GM18867 (cell line): Measurements from ENCODE around the gene ADAMTS17.
"Not testable (repeated sequence)": the region's sequence is repeated elsewhere in the genome, so short reads cannot be mapped to it uniquely, and the experiment has no call there.

ENCODE experiments used
- ATAC-seq: cut with Tn5 transposase; IDR thresholded peaks from one replicate; pipeline ENCODE4 v1.9.1; 2021; ENCODE audit warnings: mild to moderate bottlenecking, moderate library complexity; ENCODE audit not compliant: unreplicated experiment

The ADAMTS17 gene

GRCh38 chr15:99983886-99984286 is 357.9 kb downstream of the ADAMTS17 start:
- ATAC-seq: no peak

DNA sequence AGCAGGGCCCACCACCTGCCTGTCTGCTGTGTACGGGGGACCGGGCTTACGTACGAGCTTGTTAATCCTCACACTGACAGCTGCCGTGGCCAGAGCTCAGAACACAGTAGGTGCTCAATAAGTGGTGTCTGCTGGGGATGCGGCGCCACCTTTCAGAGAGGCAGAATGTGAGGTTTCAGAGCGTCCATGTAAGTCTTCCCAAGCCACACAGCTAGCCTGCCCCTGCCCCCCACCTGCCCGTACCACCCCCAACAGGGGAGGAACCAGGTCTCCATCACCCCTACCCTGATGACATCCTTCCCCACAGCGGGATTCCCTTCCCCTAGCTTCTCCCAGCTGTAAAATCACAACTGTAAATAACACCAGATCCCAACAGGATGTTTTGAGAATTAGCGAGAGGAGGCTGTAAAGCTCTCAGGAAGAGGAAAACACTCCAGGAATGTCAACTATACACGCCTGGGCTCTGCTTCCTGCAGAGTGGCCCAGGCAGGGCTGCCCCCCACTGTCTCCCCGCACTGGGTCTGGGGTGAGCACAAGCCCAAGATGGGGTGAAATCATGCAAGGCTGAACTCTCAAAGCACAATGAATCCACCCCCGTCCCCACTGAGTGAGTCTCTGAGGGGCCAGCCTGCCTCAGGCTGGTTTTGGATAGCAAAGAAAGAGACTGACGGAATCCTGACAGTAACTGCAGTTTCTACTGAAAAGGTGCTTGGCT is 358.4 kb downstream of the ADAMTS17 start:
- ATAC-seq: no peak

GRCh38 chr15:99982662-99983061 is 359.1 kb downstream of the ADAMTS17 start:
- ATAC-seq: no peak

DNA sequence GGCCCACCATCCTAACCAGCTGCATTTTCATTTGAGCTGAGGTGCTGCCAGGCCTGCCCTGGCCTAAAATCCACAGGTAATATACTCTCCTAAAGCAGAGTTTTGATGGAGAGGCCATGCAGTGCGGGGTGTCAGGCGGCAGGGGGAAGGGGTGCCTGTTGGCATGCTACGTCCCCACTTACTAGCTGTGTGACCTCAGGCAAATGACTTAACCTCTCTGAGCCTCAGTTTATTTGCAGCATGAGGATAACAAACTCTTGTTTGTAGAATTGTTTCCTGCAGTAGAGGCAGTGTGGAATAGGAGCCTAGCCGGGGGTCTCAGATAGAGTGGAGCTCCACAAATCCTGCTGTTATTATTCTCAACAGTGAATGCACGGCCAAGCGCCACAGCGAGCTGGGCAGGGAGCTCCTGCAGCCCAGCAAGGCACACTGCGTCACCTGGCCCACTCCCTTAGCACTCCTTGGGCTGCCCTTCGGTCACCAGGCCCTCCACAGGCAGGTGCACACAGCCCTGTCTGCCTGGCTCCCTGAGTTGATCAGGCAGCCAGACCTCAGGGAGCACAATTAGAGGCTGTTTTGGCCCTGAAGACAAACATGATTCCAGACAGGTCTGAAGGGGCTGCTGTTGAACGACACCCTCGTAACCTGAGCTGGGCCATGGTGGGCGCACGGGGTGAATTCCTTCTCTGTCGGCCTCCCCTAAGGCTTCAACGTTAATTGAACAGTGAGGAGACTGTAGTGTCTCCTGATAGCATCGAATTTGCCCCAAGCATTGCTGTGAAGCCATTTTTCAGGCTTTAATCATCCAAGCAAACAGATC is 359.7 kb downstream of the ADAMTS17 start:
- no peak for ATAC-seq

GRCh38 chr15:99981191-99981647 is 360.6 kb downstream of the ADAMTS17 start:
- no peak for ATAC-seq

- no peak for ATAC-seq
These were observed 361.0 kb downstream of the ADAMTS17 start for GRCh38 chr15:99980752-99981151.

GRCh38 chr15:99979886-99980285 is 361.9 kb downstream of the ADAMTS17 start:
- ATAC-seq: not testable (repeated sequence)

DNA sequence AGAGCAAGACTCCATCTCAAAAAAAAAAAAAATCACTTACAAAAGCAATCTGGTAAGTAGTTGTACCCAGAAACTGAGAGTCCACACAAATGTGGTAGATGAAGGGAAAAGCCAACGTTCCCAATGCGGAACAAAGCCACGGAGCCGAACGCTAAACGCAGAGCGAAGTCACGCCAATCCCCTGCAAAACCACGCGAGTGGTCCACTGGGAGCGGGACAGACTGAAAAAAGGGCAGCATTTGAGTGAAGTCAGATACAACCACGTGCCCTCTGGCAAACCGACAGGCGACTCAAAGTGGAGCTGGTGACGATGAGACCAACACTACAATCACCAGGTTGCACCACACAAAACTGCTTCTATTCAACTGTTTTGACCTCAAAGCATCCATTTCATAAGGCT is 362.4 kb downstream of the ADAMTS17 start:
- ATAC-seq: no peak

- ATAC-seq: no peak
These were observed 363.3 kb downstream of the ADAMTS17 start for GRCh38 chr15:99978426-99978825.

DNA sequence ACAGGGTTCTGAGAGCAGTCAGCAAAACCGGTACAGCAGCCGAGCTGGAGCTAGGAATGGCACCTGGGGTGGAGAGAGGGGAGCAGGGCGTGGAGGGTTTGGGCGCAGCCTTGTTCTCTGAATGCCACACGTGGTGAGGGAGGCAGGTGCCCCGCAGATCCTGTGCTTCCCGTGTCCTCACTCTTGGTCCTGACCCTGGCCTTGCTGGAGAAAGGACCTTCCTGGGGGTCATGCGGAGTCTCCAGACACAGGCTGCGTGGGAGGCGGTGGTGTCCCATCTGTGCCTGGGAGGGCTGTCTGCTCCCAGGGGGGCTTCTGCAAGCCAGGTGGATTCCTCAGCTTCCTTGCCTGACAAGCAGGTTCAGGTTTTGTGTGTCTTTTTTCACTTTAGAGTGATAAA is 363.8 kb downstream of the ADAMTS17 start:
- no peak for ATAC-seq

DNA sequence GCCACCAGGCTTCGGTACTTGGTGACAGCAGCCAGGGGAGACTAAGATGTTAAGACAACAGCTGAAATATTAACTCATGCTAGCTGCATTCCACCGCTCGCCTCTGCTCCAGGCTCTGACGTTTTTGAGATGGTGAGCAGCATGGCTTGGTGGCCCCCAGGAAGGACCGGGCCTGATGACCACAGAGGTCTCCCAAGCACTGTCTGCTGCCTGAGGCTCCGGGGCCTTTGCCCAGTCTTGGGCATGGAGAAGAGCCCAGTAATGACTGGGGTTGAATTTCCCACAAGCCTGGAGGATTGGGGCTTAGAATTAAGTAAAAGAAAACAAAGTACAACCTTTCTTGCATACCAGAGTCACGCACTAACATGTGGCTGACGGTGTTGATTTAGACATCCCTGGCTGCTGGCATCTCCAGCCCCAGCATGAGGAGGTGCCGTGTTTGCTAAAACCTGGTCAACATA is 364.9 kb downstream of the ADAMTS17 start:
- ATAC-seq: no peak

GRCh38 chr15:99976000-99976399 is 365.8 kb downstream of the ADAMTS17 start:
- no peak for ATAC-seq

DNA sequence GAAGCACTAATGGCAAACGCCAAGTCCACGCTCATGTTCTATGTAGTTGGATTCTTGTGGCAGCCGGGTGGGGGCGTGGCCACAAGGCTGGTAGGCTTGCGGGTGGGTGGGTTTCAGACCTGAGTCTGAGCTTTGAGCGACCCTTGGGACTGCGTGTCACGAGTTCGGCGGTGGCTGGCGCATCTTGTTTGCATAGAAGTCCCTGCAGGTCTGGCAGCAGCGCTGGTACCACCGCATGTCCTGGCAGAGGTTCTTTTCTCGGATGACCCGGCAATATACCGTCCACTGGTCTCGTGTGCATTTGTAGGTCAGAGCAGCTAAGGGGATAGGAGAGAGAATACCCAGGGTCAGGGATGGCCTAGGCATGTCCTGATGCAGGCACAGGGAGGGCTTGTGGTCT is 367.5 kb downstream of the ADAMTS17 start:
- ATAC-seq: no peak

DNA sequence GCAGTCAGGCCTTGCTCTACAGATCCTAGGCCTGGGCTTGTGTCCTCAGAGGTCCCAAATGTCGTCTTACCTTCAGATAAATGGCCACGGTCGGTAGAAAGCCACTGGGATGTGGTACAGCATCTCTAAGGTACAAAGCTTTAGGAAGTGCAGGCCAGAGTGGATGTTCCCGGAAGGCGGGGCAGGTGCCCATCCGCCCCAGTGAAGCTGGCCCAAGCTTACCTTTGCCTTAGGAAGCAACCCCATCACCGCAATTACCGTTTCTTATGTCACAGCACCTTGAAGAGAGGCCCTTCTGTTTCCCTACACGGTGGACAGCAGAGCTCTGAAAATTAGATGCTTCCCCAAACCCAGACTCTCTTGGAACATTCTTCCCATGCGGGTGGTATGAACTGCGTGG is 368.4 kb downstream of the ADAMTS17 start:
- ATAC-seq: no peak

DNA sequence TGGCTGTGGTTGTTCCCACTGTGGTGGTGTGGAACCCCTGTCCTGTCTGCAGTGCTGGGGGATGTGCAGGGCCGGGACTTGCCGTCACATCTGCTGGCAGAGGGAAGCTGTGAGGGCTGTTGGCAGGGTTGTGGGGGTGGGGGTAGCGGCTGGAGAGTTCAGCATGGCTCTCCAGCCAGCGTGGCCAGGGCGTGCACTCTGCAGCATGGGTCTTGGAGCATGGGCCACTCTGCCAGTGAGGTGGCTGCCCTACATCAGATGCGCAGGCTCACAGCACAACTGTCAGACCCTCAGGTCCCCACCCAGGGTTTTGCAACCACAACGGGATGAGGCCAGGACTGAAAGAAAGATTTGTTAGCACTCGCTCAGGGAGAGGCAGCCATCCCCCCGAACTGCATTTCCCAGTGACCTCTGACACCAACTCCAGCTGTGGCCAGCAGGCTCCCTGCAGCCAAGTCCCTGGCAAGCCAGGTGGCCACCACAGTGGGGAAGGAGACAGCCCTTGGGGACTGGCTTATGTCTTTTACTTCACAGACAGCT is 370.8 kb downstream of the ADAMTS17 start:
- no peak for ATAC-seq

GRCh38 chr15:99969261-99969920 is 372.4 kb downstream of the ADAMTS17 start:
- ATAC-seq: no peak

DNA sequence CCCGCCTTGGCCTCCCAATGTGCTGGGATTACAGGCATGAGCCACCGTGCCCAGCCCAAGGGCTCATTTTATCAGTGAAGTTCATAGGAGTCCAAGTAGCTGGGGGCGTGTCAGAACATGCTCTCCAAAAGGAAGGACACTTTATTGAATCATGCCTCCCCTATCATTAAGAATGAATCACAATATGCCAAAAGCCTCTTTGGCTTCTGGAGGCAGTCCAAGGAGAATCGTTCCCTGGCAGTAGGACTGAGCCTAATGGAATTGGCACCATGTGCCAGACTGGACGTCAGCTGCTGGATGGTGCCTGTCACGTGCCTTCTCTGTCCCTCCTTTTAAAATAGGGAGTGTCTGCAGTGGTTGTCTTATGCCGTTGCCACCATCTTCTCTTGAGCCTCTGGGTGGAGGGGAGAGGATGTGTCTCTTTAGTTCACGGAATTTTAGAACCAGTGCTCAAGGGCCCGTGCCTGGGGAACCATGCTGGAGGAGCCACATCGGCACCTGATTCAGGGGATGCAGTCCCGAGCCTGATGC is 373.9 kb downstream of the ADAMTS17 start:
- no peak for ATAC-seq

DNA sequence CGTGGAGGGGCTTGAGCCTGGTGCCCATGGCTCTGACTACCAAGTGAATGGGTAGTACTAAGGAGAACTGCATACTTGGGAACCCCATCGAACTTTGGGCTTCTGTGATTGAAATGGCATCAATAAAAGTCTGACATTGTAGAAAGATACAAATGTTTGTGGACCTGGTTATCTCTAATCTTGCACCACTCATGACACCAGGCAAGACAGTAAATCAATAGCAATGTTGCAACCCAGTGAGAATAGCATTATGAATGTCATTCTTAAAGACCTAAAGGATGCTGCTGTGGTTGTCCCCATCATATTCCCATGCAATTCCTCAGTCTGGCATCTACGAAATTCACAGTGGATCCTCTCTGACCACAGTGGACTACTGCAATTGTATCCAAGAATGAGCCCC is 375.0 kb downstream of the ADAMTS17 start:
- ATAC-seq: no peak

DNA sequence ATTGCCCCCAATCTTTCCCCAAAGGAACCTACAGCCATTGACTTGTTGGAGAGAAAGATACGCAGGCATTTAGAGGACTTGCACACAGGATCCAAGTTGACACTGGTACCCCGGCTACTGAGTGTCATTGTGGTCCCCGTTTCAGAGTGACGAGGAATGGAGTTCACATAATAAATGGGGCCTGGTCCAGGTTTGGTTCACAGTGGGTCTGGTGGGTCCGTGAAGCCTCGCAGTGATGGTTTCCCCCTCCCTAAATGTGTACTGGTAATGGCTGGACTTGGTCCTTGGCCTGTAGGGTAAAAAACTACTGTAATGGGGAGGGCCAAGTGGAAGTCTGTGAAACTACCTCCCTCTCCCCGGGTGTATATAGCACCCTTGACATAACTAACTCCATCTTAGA is 376.4 kb downstream of the ADAMTS17 start:
- no peak for ATAC-seq

GRCh38 chr15:99963976-99964375 is 377.8 kb downstream of the ADAMTS17 start:
- no peak for ATAC-seq
